Loucy (cell line): ENCODE data around the gene CXCR2.
A peak's percentile ranks its signal among the peaks of the same experiment; 100 is the strongest.

Experiments
- H2AFZ ChIP-seq: fragments of 200-600 bp; sonication (generic); 2 replicates; pipeline ENCODE4 v1.6.0; 2016; ENCODE audit warnings: antibody characterized with exemption, mild to moderate bottlenecking, low read length, moderate library complexity
- H3F3A ChIP-seq: fragments of 200-600 bp; 2 replicates; pipeline ENCODE4 v1.6.0; 2016; ENCODE audit warnings: antibody characterized with exemption, low read depth, mild to moderate bottlenecking
- H3K27me3 ChIP-seq: fragments of 200-600 bp; sonication (generic); 2 replicates; pipeline ENCODE4 v1.6.1; 2014; ENCODE audit warnings: low read length, mild to moderate bottlenecking; ENCODE audit not compliant: insufficient read depth, poor library complexity, severe bottlenecking
- H3K36me3 ChIP-seq: fragments of 200-600 bp; sonication (generic); 2 replicates; pipeline ENCODE4 v1.6.1; 2016; ENCODE audit warnings: low read length; ENCODE audit not compliant: insufficient read depth
- H3K4me1 ChIP-seq: fragments of 200-600 bp; sonication (generic); 2 replicates; pipeline ENCODE4 v1.5.1; 2014; ENCODE audit warnings: low read length, mild to moderate bottlenecking; ENCODE audit not compliant: insufficient read depth, poor library complexity, severe bottlenecking
- H3K4me2 ChIP-seq: fragments of 200-600 bp; sonication (generic); 2 replicates; pipeline ENCODE4 v1.6.0; 2014; ENCODE audit warnings: antibody characterized with exemption, low read length, low read depth, mild to moderate bottlenecking; ENCODE audit not compliant: poor library complexity, severe bottlenecking
- H3K4me3 ChIP-seq: fragments of 200-600 bp; sonication (generic); 2 replicates; pipeline ENCODE4 v1.5.1; 2014; ENCODE audit warnings: low read length, mild to moderate bottlenecking, mixed read lengths; ENCODE audit not compliant: poor library complexity, severe bottlenecking
- H3K79me2 ChIP-seq: fragments of 200-600 bp; sonication (generic); 2 replicates; pipeline ENCODE4 v1.6.1; 2014; ENCODE audit warnings: low read length; ENCODE audit not compliant: insufficient read depth
- H3K9ac ChIP-seq: fragments of 200-600 bp; sonication (generic); 2 replicates; pipeline ENCODE4 v1.6.0; 2014; ENCODE audit warnings: mild to moderate bottlenecking, low read depth, low read length, moderate library complexity; ENCODE audit not compliant: poor library complexity, severe bottlenecking
- H3K9me2 ChIP-seq: fragments of 200-600 bp; sonication (generic); replicated peaks from 2 replicates; pipeline ENCODE4 v1.6.1; 2016; ENCODE audit warnings: low read depth, low read length, mixed read lengths
- H3K9me3 ChIP-seq: fragments of 200-600 bp; sonication (generic); 2 replicates; pipeline ENCODE4 v1.6.1; 2014; ENCODE audit warnings: mild to moderate bottlenecking, antibody characterized with exemption, low read length, low read depth; ENCODE audit not compliant: insufficient read depth
- H4K20me1 ChIP-seq: fragments of 200-600 bp; sonication (generic); 2 replicates; pipeline ENCODE4 v1.6.0; 2014; ENCODE audit warnings: antibody characterized with exemption, low read length, mild to moderate bottlenecking; ENCODE audit not compliant: insufficient read depth, poor library complexity, severe bottlenecking
- EZH2phosphoT487 ChIP-seq: fragments of 200-600 bp; IDR thresholded peaks from 2 replicates; pipeline ENCODE4 v1.6.1; 2018; ENCODE audit warnings: antibody characterized with exemption, mild to moderate bottlenecking, moderate library complexity, borderline replicate concordance
- TF ChIP-seq, protein P1 (sequence below): fragments of 200-600 bp; sonication (generic); conservative IDR thresholded peaks from 2 replicates; pipeline ENCODE4 v1.5.1; 2014; ENCODE audit warnings: mild to moderate bottlenecking, antibody characterized with exemption, low read length

The CXCR2 gene

DNA sequence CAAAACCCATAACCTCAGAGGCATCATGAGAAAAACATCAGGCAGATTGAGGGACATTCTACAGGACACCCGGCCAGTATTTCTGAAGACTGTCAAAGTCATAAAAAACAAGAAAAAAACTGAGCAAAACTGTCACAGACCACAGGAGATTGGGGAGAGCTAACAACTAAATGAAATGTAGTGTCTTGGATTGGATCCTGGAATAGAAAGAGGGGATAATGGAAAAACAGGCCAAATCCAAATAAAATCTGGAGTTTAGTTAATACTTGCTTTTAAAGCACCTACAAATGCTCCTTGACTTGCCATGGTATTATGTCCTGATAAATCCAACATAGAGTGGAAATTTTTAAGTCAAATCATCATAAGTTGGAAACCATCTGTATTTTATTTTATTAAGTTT is 58.5 kb downstream of the CXCR2 start:
- Histone ChIP-seq H3K4me1 (peaks cover 5% of the 10 kb centered on the region), H3K4me2 (no peak overlapping the region), H3K9ac (no peak overlapping the region), H3K4me3 (no peak overlapping the region), H3K9me3 (no peaks in the 10 kb centered on the region), H3F3A (no peaks in the 10 kb centered on the region), H3K79me2 (no peaks in the 10 kb centered on the region), H3K9me2 (no peaks in the 10 kb centered on the region), H4K20me1 (no peaks in the 10 kb centered on the region), H3K36me3 (no peaks in the 10 kb centered on the region), H3K27me3 (no peaks in the 10 kb centered on the region), H2AFZ (no peak overlapping the region)
- TF ChIP-seq EZH2phosphoT487, result no peak
- TF ChIP-seq, protein P1, sequence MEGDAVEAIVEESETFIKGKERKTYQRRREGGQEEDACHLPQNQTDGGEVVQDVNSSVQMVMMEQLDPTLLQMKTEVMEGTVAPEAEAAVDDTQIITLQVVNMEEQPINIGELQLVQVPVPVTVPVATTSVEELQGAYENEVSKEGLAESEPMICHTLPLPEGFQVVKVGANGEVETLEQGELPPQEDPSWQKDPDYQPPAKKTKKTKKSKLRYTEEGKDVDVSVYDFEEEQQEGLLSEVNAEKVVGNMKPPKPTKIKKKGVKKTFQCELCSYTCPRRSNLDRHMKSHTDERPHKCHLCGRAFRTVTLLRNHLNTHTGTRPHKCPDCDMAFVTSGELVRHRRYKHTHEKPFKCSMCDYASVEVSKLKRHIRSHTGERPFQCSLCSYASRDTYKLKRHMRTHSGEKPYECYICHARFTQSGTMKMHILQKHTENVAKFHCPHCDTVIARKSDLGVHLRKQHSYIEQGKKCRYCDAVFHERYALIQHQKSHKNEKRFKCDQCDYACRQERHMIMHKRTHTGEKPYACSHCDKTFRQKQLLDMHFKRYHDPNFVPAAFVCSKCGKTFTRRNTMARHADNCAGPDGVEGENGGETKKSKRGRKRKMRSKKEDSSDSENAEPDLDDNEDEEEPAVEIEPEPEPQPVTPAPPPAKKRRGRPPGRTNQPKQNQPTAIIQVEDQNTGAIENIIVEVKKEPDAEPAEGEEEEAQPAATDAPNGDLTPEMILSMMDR, result no peak

DNA sequence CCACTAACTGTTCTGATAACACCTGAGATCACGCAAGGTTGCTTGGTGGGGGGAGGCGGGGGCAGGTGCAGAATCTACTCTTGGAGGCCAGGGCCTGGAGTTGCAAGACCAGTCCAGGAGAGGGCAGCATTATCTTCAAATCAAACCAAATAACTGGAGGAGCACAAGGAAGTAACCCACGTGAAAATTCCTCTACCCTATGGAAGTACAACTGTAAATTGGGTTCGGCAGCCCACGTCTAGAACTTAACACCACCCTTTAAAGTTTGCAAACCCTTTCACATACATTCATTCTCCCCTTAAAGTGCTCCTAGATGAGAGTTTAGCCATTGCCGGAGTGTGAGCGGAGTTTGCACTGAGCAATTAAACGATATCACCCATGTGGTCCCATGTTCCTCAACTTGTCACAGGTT is 60.5 kb downstream of the CXCR2 start:
- H3F3A ChIP-seq, result no peaks in the 10 kb centered on the region
- peak overlapping the region; percentile 52 for H3K4me2 ChIP-seq
- H2AFZ ChIP-seq, result peak overlapping the region; percentile 93
- peak overlapping the region; percentile 24 for H3K4me3 ChIP-seq
- peaks cover 5% of the 10 kb centered on the region for H3K4me1 ChIP-seq
- H4K20me1 ChIP-seq, result no peaks in the 10 kb centered on the region
- H3K36me3 ChIP-seq, result no peaks in the 10 kb centered on the region
- TF ChIP-seq, protein P1, result peak; percentile 90
- TF ChIP-seq EZH2phosphoT487, result no peak
- H3K27me3 ChIP-seq, result no peaks in the 10 kb centered on the region
- peak overlapping the region; percentile 41 for H3K9ac ChIP-seq
- no peaks in the 10 kb centered on the region for H3K9me2 ChIP-seq
- H3K79me2 ChIP-seq, result no peaks in the 10 kb centered on the region
- no peaks in the 10 kb centered on the region for H3K9me3 ChIP-seq
